ENCODE measurements around the gene OSBPL2. TPM values are rescaled to one million over a fixed set of nuclear protein-coding genes. Genes with fewer than 3 reads are reported as not detected.

OSBPL2 gene
- total RNA-seq, 4 donors from 2014 or later: 46.9 to 60.8 (median 50.8) TPM

DNA sequence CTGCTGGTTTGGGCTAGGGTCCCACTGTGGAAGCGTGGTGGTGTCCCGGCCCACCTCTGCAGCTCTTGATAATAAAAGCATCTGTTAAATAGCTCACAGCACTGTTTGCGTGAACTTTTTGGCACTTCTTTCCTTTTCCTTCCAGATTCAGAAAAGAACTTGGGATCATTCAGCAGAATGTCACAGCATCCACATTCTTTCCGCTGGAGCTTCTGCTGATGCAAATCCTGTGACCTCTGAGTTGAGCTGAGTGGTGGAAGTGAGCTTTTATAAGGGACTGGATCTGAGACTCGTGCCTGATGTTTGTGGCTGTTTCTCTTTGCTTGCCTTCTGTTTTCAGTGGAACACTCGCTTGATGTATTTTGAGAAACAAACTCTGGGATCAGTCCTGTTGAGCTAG, 3.9 kb downstream of the OSBPL2 start:
- no peak for DNase-seq
- no peaks in the 10 kb centered on the region for H3K27me3 ChIP-seq
- H3K36me3 ChIP-seq: no peaks in the 10 kb centered on the region
- intact Hi-C loops (cut with DNase I): no loop called here
- H3K27ac ChIP-seq: no peak overlapping the region
- H3K9me3 ChIP-seq: no peaks in the 10 kb centered on the region
- TF ChIP-seq, protein P1, sequence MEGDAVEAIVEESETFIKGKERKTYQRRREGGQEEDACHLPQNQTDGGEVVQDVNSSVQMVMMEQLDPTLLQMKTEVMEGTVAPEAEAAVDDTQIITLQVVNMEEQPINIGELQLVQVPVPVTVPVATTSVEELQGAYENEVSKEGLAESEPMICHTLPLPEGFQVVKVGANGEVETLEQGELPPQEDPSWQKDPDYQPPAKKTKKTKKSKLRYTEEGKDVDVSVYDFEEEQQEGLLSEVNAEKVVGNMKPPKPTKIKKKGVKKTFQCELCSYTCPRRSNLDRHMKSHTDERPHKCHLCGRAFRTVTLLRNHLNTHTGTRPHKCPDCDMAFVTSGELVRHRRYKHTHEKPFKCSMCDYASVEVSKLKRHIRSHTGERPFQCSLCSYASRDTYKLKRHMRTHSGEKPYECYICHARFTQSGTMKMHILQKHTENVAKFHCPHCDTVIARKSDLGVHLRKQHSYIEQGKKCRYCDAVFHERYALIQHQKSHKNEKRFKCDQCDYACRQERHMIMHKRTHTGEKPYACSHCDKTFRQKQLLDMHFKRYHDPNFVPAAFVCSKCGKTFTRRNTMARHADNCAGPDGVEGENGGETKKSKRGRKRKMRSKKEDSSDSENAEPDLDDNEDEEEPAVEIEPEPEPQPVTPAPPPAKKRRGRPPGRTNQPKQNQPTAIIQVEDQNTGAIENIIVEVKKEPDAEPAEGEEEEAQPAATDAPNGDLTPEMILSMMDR (IDR thresholded peaks at IDR 0.05): no peak
- no peak for TF ChIP-seq POLR2A (IDR thresholded peaks at IDR 0.05)
- no peak overlapping the region for H3K4me3 ChIP-seq (replicated peaks in 1 of 3)
- H3K4me1 ChIP-seq: peaks cover 21 to 23% of the 10 kb centered on the region in 2 donors
- 80 to 86% methylated on average over 6 of the region's 6 CpGs for WGBS, 2 donors

DNA sequence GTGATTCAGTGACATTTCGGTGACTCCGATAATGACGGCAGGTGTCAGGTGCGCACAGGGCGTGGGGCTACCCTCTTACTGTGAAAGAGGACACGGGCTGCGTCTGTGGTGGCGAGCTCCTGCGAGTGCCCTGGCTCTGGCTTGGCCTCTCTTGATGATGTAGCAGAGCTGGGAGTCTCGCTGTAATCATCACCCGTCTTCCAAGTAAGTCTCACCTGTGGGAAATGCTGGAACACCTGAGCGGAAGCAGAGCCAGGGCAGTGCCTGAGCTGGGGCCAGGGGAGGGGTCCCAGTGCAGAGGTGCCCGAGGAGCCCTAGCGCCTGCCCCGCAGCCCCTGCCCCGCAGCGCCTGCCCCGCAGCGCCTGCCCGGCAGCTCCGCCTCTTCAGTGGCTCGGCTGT, 4.8 kb downstream of the OSBPL2 start:
- TF ChIP-seq, protein P1 (IDR thresholded peaks at IDR 0.05): no peak
- no peak for TF ChIP-seq POLR2A (IDR thresholded peaks at IDR 0.05)
- H3K4me3 ChIP-seq (replicated peaks in 1 of 3): no peak overlapping the region
- H3K4me1 ChIP-seq: peaks cover 21 to 23% of the 10 kb centered on the region in 2 donors
- 91 to 95% methylated on average over 9 to 13 of the region's 22 CpGs for WGBS, 2 donors
- intact Hi-C loops (cut with DNase I): no loop called here
- no peaks in the 10 kb centered on the region for H3K36me3 ChIP-seq
- H3K27me3 ChIP-seq: no peaks in the 10 kb centered on the region
- DNase-seq: no peak
- H3K9me3 ChIP-seq: no peaks in the 10 kb centered on the region
- H3K27ac ChIP-seq: no peak overlapping the region

DNA sequence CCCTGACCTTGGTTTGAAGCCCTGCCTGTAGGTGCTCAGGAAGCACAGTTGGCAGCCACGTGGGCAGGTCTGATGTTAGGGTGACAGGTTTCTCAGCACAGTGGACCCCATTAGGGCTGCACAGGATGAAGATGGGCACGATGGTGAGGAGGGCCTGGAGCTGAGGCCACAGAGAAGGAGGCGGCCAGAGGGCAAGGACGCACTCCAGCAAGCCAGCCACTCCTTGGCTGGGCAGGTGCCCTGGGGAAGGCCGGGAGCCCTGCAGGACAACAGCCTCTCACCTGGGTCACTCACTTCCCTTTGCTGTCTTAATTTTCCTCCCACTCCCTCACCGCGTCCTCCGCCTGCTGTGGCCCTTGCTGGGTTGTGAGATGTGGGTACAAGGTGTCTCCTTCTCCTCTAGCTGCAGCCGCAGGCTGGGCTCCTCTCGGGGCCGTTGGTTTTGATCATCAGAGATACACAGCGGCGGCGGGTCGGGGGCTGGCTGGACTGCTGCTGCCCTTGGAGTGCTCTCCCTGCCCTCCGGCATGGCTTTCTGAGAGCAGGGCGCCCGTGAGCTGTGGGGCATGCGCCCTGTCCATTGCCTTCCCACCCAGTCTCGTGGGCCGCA, 5.7 kb downstream of the OSBPL2 start:
- Histone ChIP-seq H3K27me3 (no peaks in the 10 kb centered on the region), H3K9me3 (no peaks in the 10 kb centered on the region), H3K36me3 (no peaks in the 10 kb centered on the region), H3K4me1 (peaks cover 21% of the 10 kb centered on the region in 2 donors), H3K4me3 (replicated peaks in 1 of 3) (no peak overlapping the region), H3K27ac (no peak overlapping the region)
- no peak for TF ChIP-seq POLR2A (IDR thresholded peaks at IDR 0.05)
- TF ChIP-seq, protein P1 (IDR thresholded peaks at IDR 0.05): no peak
- intact Hi-C loops (cut with DNase I): no loop called here
- DNase-seq: no peak
- 81 to 95% methylated on average over 17 to 18 of the region's 21 CpGs for WGBS, 2 donors

DNA sequence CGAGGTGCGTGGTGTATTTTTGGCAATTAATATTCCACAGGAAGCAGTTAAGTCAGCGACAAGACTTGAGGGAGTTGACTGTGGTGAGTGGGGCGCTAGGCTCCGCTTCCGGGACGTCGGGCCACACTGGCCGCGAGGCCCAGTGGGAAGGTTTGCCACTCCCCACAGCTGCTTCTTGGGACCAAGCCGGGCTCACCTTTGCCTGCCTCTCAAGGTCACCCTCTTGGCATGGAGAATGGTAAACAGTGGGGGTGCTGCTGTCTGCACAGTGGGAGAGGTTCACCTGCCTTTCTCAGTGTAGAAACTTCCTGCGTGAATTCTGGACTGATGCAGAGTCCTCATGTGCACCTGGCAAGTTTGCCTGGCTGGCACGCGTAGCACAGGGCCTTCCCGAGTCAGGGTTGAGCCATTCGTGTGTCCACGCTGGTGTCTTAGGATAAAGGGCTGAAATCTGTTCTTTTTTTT, 6.4 kb downstream of the OSBPL2 start:
- no peaks in the 10 kb centered on the region for H3K9me3 ChIP-seq
- no peak for DNase-seq
- no peaks in the 10 kb centered on the region for H3K27me3 ChIP-seq
- no peak for TF ChIP-seq POLR2A (IDR thresholded peaks at IDR 0.05)
- TF ChIP-seq, protein P1 (IDR thresholded peaks at IDR 0.05): no peak
- H3K4me1 ChIP-seq: peaks cover 14 to 15% of the 10 kb centered on the region in 2 donors
- intact Hi-C loops (cut with DNase I): no loop called here
- H3K4me3 ChIP-seq (replicated peaks in 1 of 3): no peak overlapping the region
- no peaks in the 10 kb centered on the region for H3K36me3 ChIP-seq
- H3K27ac ChIP-seq: no peak overlapping the region
- WGBS, 2 donors: 80 to 86% methylated on average over 17 of the region's 17 CpGs

DNA sequence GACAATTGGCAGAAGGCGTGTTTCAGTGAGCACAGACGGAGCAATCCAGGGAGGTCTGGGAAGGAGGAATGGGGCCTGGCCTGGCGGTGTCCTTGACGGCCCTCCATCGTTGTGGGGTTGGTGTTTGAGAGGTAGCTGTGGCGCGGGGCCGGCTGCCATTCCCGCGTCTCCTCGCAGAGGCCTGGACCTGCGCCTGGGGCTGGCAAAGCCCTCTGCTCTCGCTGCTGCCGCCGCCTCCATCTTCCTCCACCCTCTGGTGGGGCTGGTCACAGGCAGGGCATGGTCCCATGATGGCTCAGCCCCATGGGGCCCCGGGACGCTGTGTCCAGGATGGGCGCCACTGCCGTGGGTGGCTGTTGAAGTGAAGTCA, 7.6 kb downstream of the OSBPL2 start:
- intact Hi-C loops (cut with DNase I): no loop called here
- Histone ChIP-seq H3K36me3 (no peaks in the 10 kb centered on the region), H3K9me3 (no peaks in the 10 kb centered on the region), H3K4me1 (peaks cover 10 to 11% of the 10 kb centered on the region in 2 donors), H3K4me3 (replicated peaks in 1 of 3) (no peak overlapping the region), H3K27me3 (no peaks in the 10 kb centered on the region), H3K27ac (no peak overlapping the region)
- 90 to 91% methylated on average over 15 to 19 of the region's 19 CpGs for WGBS, 2 donors
- TF ChIP-seq, protein P1 (IDR thresholded peaks at IDR 0.05): no peak
- TF ChIP-seq POLR2A (IDR thresholded peaks at IDR 0.05): no peak
- no peak for DNase-seq
